Stimulated activated CD8-positive, alpha-beta memory T cell treated with anti-CD3 and anti-CD28 coated beads, Interleukin-2, amount 100 ng/mL, for 48 hours (primary cell): ENCODE data around the gene KCNF1.

Source experiments
- DNase-seq, 2 donors: peaks; one replicate each; pipeline ENCODE4 v3.0.0-alpha.2; 2020; ENCODE audit warnings: low read depth in 2 of 2

Gene KCNF1

GRCh38 chr2:10911291-10912075 lies at the start of gene KCNF1:
Gene KCNF1, plus strand, starts transcription at chr2:10911934. Its CDS starts 493 bp downstream, at chr2:10912427.
- DNase-seq, result no peak

- DNase-seq, result no peak
Measured at GRCh38 chr2:10862330-10862729, 49.4 kb upstream of the KCNF1 start.

DNA sequence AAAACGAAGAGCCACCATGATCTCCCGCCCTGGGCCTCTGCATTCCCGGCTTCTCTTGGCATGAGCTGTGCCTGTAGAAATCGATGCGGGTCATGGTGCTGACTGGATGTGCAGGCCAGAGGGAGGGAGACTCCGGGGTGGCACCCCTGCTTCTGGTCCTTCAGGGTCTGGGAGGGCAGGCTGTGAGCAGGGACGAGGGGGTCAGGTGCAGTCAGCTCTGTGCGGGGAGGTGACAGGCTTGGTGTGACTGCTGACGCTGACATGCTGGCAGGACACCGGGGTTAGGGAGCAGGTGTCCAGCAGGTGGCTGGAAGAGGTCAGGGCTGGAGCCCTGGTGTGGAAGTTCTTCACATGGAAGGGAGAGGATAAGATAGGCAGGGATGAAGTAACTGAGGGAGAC lies 48.7 kb upstream of the KCNF1 start:
- DNase-seq, result no peak

- no peak for DNase-seq
Measured at GRCh38 chr2:10863837-10864236, 47.9 kb upstream of the KCNF1 start.

DNA sequence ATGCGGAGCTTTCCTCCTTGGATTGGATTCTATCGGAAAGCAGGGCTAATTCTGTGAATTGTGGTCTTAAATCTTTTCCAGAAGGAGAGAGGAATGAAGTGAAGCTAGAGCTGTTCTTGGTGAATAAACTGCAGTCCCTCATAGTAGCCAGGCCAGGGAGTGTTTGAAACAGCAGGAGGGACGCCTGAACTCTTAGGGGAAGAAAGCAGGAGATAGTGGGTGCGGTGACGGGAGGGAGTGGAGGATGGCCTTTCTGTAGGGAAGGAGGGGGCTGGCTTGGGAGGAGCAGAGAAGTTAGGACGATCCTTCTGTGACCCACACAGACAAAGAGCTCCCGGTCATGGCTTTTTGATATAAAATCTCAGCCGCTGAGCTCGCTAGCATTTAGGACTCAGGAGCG lies 47.5 kb upstream of the KCNF1 start:
- no peak for DNase-seq

DNA sequence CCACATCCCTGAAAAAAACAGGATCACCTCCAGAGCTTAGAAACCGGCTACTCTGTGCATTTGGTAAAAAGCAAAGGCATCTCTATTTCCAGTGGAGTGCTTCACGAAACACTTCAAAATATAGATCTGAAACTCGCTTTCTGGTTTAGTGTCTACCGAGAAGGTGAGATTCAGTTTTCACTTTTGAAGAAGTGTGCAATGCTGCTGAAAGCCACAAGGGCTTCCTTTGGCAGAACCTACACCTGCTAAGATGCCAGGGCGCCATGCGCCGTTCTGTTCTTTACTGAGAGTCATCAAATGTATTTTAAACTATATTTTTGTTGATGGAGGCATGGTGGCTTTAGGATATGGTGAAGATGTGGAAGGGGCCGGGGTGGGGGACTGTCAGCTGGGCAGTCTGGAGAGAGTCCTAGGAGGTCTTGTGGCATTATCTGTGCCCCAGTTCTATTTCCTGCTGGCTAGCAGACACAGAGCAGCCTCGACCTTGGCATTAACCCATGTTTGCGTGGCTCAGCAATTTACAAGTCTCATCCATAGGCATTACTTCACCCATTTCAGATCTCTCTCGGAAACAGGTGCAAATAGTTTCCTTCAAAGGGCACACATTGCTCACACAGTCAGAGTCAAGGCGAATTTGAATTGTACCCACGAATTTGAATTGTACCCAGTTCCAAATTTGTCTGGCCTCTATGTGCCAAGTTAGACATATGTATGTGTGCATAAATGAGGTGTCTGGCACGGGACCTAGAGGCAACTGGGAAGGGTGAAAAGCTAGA lies 46.7 kb upstream of the KCNF1 start:
- DNase-seq, result no peak

- DNase-seq, result no peak
Measured at GRCh38 chr2:10865841-10866240, 45.9 kb upstream of the KCNF1 start.

GRCh38 chr2:10867692-10868420 lies 43.9 kb upstream of the KCNF1 start:
- no peak for DNase-seq

- no peak for DNase-seq
Measured at GRCh38 chr2:10868465-10869314, 43.0 kb upstream of the KCNF1 start.

GRCh38 chr2:10871978-10872377 lies 39.8 kb upstream of the KCNF1 start:
- no peak for DNase-seq

- no peak for DNase-seq
Measured at GRCh38 chr2:10873171-10873570, 38.6 kb upstream of the KCNF1 start.

DNA sequence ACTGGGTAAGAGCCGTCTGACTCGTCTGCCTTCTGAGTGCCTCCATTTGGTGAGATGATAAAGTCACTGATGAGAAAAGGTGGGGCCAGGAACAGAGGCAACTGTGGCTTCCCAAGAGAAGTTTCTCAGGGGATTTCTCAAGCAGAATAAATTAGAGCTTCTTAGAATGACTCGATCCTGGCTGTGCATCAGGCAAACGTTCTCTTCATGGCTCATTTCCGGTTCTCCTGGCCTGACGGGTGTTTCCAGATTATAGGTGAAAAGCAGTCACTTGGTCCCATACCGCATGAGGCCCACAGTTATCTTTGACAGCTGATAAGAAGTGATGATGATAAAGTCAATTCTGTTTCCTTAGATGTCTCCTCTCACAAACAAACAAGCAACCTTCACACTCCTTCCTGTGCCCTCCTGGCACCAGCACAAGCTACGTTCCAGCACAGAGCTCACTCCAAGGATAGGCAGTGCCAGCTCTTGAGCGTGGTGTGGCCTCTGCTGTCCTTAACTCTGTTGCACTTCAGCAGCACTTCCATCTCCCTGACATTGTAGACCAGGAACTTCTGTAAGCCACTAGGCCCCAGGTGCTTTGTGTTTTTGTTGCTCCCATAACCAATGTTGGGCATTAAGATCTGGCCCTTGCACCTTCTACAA lies 37.8 kb upstream of the KCNF1 start:
- no peak for DNase-seq

DNA sequence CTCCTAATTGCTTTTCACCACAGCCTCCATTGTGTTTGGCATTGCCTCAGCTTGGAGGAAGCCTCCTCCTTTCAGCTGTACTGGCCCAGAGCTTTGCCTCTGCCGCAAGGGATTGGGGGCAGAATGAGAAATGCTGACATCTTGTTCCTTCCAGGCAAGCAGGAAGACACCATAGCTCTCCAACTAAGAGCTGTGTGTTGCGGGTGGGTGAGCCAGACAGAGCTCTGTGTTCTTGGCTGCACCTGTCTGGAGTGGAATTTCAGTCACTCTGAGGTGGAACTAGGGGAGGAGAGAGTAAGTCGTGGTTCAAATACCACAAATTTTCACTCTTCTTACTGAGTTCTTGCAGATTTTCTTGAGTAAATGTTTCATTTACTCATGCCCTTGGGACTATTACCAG lies 36.6 kb upstream of the KCNF1 start:
- no peak for DNase-seq

DNA sequence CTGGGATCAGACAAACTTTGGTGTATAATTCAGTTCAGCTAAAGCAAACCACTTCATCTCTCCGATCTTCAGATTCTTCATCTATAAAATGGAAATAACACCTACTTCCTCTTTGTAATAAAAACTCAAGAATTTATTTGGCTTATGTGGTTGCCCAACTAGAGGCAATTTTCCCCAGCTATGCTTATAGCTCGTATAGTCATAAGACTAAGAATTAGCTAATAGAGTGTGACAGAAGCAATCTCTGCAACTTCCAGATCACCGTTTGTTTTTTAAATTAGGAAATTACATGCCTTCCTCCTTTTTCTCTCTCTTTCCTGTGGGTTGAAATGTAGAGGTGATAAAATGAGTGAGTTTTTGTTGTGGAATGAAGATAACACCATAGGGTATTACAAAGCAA lies 35.3 kb upstream of the KCNF1 start:
- DNase-seq, result no peak

DNA sequence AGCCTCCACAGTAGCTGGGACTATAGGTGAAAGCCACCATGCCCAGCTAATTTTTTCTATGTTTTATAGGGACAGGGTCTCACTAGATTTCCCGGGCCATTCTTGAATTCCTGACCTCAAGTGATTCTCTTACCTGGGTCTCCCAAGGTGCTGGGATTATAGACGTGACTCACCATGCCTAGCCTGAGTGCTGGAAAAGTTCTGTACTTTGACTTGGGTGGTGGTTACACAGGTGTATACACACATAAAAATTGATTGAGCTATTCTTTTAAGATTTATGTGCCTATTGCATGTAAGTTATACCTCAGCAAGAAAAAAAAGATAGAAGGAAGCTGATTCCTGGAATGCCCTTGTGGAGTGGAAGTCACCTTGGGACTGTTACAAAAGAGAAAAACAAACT lies 34.8 kb upstream of the KCNF1 start:
- no peak for DNase-seq

DNA sequence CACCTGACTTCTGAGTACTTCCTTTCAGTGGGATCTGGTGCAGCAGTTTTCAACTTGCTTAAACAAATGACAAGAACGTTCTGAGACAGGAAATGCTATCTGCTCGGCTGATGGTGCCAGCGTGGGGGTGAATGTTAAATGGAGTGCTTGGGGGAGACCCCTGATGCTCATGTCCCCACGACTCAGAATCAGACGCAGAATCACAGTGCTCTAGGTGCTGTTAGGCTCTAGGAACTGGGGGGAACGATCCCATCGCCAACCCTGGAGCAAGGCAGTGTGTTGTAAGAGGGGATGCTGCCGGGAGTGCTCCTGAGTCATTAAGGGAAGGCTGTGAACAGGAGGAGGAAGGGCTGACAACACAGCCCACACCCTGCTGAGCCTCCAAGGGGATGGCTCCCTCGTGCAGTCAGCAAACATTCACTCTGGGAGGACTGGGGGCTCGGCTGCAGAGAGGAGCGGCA lies 34.1 kb upstream of the KCNF1 start:
- no peak for DNase-seq

GRCh38 chr2:10878268-10878915 lies 33.3 kb upstream of the KCNF1 start:
- DNase-seq, result no peak

DNA sequence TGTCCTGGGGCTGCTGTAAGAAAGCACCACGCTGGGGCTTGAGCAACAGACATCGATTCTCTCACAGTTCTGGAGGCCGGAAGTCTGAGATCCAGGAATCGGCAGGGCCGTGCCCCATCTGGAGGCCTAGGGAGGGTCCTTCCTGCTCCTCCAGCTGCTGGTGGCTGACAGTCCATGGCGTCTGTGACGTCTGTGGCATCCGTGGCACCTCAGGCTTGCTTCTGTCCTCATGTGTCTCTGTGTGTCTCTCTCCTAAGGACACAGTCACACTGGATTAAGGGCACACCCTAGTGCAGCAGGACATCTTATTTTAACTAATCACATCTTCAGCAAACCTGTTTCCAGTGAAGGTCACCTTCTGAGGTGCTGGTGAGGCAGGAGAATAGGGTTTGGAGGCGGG lies 32.6 kb upstream of the KCNF1 start:
- DNase-seq, result no peak

- DNase-seq, result no peak
Measured at GRCh38 chr2:10879624-10880585, 31.8 kb upstream of the KCNF1 start.
